GM21381 (cell line): ENCODE results near the gene RNF157.

Experiments used
- ATAC-seq: cut with Tn5 transposase; IDR thresholded peaks from one replicate; pipeline ENCODE4 v1.9.1; 2021; ENCODE audit warnings: mild to moderate bottlenecking, moderate library complexity; ENCODE audit not compliant: unreplicated experiment

RNF157 gene

GRCh38 chr17:76240461-76241203 is at the start of gene RNF157:
Gene RNF157, minus strand, starts transcription at chr17:76240493. Its CDS starts 253 bp downstream, at chr17:76240240.
- ATAC-seq, result peak; percentile 69

- no peak for ATAC-seq
These were observed 41.5 kb upstream of the RNF157 start for GRCh38 chr17:76281573-76282371.

- no peak for ATAC-seq
These were observed 40.4 kb upstream of the RNF157 start for GRCh38 chr17:76280650-76281049.

GRCh38 chr17:76279742-76280287 is 39.5 kb upstream of the RNF157 start:
- no peak for ATAC-seq

- ATAC-seq, result no peak
These were observed 38.9 kb upstream of the RNF157 start for GRCh38 chr17:76278952-76279741.

- no peak for ATAC-seq
These were observed 38.1 kb upstream of the RNF157 start for GRCh38 chr17:76278268-76278908.

GRCh38 chr17:76277300-76278267 is 37.3 kb upstream of the RNF157 start:
- ATAC-seq, result no peak

GRCh38 chr17:76276461-76277299 is 36.4 kb upstream of the RNF157 start:
- no peak for ATAC-seq

- ATAC-seq, result no peak
These were observed 35.8 kb upstream of the RNF157 start for GRCh38 chr17:76276069-76276431.

GRCh38 chr17:76275382-76276068 is 35.2 kb upstream of the RNF157 start:
- ATAC-seq, result no peak

- no peak for ATAC-seq
These were observed 34.0 kb upstream of the RNF157 start for GRCh38 chr17:76274112-76274956.

GRCh38 chr17:76273445-76274111 is 33.3 kb upstream of the RNF157 start:
- no peak for ATAC-seq

- ATAC-seq, result peak; percentile 7
These were observed 32.5 kb upstream of the RNF157 start for GRCh38 chr17:76272541-76273444.

- ATAC-seq, result peak; percentile 52
These were observed 31.6 kb upstream of the RNF157 start for GRCh38 chr17:76271669-76272540.
